Naive thymus-derived CD8-positive, alpha-beta T cell (primary cell): Measurements from ENCODE around the gene ACTG2. TPM values are rescaled to one million over a fixed set of nuclear protein-coding genes. Genes with fewer than 3 reads are reported as not detected.
A peak's percentile ranks its signal among the peaks of the same experiment; 100 is the strongest.

Experiments used
- ATAC-seq, 2 donors: fragments of 150-1000 bp; cut with Tn5 transposase in 1 of 2; sonication (Bioruptor Pico), chemical (Tn5 transposase) in 1 of 2; 1 replicate in 1 of 2; 2 replicates in 1 of 2; pipeline ENCODE4 v1.10.0; 2021; ENCODE audit warnings: mild to moderate bottlenecking in 2 of 2, moderate library complexity in 2 of 2
- POLR2A ChIA-PET: fragments of 350-600 bp; sonication (Branson Sonifier 250); formaldehyde crosslinking; loops from one replicate; lab custom pipeline; 2021; ENCODE audit warnings: antibody characterized with exemption; lab: Charles Lee
- DNase-seq, 10 donors: peaks; one replicate each; pipeline versions ENCODE4 v3.0.0 to v3.0.0-alpha.2; 2020 to 2022
- H3K27ac Mint-ChIP-seq, 10 donors: one replicate each; pipeline ENCODE4 v1.8.0; 2020 to 2022; ENCODE audit warnings: mild to moderate bottlenecking in 10 of 10, mixed read lengths in 10 of 10, moderate library complexity in 4 of 10, inconsistent platforms in 1 of 10
- H3K27me3 Mint-ChIP-seq, 5 donors: one replicate each; pipeline ENCODE4 v1.8.0; 2021 to 2022; ENCODE audit warnings: mixed read lengths in 5 of 5
- H3K36me3 Mint-ChIP-seq, 3 donors: one replicate each; pipeline ENCODE4 v1.8.0; 2020 to 2022; ENCODE audit warnings: mixed read lengths in 3 of 3, mild to moderate bottlenecking in 2 of 3, inconsistent platforms in 1 of 3
- H3K4me1 Mint-ChIP-seq, 4 donors: one replicate each; pipeline ENCODE4 v1.8.0; 2021 to 2022; ENCODE audit warnings: mixed read lengths in 4 of 4
- H3K4me3 Mint-ChIP-seq, 10 donors: one replicate each; pipeline ENCODE4 v1.8.0; 2020 to 2022; ENCODE audit warnings: mild to moderate bottlenecking in 10 of 10, mixed read lengths in 10 of 10, moderate library complexity in 6 of 10, inconsistent platforms in 1 of 10
- H3K9me3 Mint-ChIP-seq, 9 donors: one replicate each; pipeline ENCODE4 v1.8.0; 2020 to 2022; ENCODE audit warnings: mixed read lengths in 9 of 9, mild to moderate bottlenecking in 3 of 9, inconsistent platforms in 1 of 9, moderate library complexity in 1 of 9
- polyA plus RNA-seq, 3 donors: library from polyadenylated mRNA; unstranded; fragments of 300-500 nt; fragmentation: Illumina TruSeq; gene quantifications; one replicate each; pipeline ENCODE4 v1.2.3, GENCODE V29; 2021
- total RNA-seq, 8 experiments: library from RNA in 2 of 8; stranded (reverse) in 2 of 8; gene quantifications; one replicate each; pipeline ENCODE4 v1.2.3 and lab custom pipeline; 2021 to 2026

Gene ACTG2
- total and polyA plus RNA-seq, 5 experiments from 2014 or later: 0.13 TPM; not detected in 4

DNA sequence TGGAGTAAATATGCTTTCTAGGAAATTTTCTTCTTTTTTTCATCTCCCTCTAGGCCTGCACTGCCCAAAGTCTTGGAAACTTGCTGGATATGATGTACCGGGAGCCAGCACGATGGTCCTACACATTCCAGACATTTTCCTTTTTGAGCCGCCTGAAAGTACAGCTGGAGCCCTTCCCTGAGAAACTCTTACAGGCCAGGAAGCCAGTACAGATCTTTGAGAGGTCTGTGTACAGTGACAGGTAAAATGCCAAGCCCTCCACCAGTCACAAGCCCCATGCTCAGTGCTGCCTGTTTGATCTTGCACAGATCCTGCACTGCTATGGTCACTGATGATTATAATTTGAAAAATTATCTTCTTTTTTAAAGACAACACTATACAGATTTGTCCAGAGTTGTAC, 53.9 kb downstream of the ACTG2 start:
- ATAC-seq (peak in 1 of 2 donors; percentile 21), DNase-seq (no peak)
- Mint-ChIP-seq H3K4me3 (peak overlapping the region in 4 of 10 donors; percentile 30 to 60 (median 36)), H3K27me3 (no peaks in the 10 kb centered on the region), H3K4me1 (peaks cover 35 to 85% (median 84%) of the 10 kb centered on the region in 4 donors), H3K9me3 (no peaks in the 10 kb centered on the region), H3K36me3 (peaks cover 7 to 72% (median 23%) of the 10 kb centered on the region in 3 donors), H3K27ac (peak overlapping the region; percentile 61 to 91 (median 82))
- POLR2A ChIA-PET: interaction anchor here (0.7 kb wide), 1 partner anchor 15 kb away, joined by 3 read pairs; no protein-coding TSS in a partner anchor

DNA sequence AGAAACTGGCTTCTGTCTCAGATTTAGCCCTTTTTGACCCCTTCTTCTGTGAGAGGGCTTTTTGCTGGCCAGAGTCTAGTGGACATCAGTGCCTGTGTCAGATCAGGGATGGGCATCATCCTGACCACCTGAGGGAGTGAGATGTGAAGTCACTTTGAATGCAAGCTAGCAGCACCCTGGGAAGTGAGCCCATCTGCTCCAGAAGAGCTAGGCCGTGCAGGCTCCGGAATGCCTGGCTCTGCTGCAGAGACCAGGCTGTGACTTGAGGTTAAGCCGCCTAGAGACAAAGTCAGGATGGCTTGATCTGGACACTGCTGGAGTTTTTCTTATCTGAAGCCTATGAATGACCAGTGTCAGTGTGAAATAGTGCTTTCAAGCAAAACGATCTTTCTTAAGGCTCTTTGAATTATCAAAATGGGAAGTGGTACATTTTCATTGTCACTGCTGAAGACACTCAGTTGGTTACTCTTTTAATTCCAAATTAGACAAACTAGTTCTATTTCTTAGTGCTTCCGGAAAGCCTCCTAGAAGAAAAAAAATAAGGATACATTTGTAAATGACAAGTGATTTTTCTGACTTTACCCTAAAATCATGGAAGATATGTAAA, 54.7 kb downstream of the ACTG2 start:
- H3K4me3 Mint-ChIP-seq: peak overlapping the region in 4 of 10 donors; percentile 9 to 82 (median 38)
- ATAC-seq: no peak

DNA sequence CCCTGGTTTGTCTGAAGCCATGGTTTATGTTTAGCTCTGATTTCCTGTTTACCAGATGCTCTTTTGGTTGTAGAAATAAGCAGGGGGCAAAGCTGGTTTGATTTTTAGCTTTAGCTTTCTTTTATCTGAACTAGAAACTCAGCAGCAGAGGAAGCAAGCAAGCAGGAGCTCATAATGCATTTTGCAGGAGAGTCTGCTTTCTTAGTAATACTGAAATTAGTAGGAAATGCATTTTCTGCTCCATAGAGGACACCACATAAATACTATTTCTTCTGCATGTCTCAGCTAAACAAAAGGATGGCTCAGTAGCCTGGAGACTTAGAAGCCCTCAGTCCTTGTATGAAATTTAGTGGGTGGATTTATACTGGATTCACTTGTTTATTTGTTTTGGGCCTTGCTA, 57.0 kb downstream of the ACTG2 start:
- no peaks in the 10 kb centered on the region for H3K9me3 Mint-ChIP-seq
- H3K27ac Mint-ChIP-seq: peak overlapping the region; percentile 9 to 92 (median 82)
- H3K36me3 Mint-ChIP-seq: peaks cover 12 to 67% (median 34%) of the 10 kb centered on the region in 3 donors
- POLR2A ChIA-PET: interaction anchor here (0.6 to 2.5 kb wide), 7 partner anchors 9 to 30 kb away, joined by 3 to 9 read pairs (median 3); no protein-coding TSS in a partner anchor
- peaks cover 42 to 89% (median 79%) of the 10 kb centered on the region in 4 donors for H3K4me1 Mint-ChIP-seq
- H3K27me3 Mint-ChIP-seq: no peaks in the 10 kb centered on the region
- DNase-seq (no peak), ATAC-seq (no peak)
- H3K4me3 Mint-ChIP-seq: peak overlapping the region in 7 of 10 donors; percentile 20 to 71 (median 43)

More for the DNA sequence above, 54.7 kb downstream of the ACTG2 start:
- POLR2A ChIA-PET: interaction anchor here (0.8 to 2.5 kb wide), 2 partner anchors 20 to 32 kb away, joined by 4 to 9 read pairs; no protein-coding TSS in a partner anchor
- Mint-ChIP-seq H3K36me3 (peaks cover 7 to 72% (median 31%) of the 10 kb centered on the region in 3 donors), H3K27ac (peak overlapping the region in 8 of 10 donors; percentile 8 to 92 (median 81)), H3K27me3 (no peaks in the 10 kb centered on the region), H3K4me1 (peaks cover 42 to 90% (median 87%) of the 10 kb centered on the region in 4 donors), H3K9me3 (no peaks in the 10 kb centered on the region)
- no peak for DNase-seq

DNA sequence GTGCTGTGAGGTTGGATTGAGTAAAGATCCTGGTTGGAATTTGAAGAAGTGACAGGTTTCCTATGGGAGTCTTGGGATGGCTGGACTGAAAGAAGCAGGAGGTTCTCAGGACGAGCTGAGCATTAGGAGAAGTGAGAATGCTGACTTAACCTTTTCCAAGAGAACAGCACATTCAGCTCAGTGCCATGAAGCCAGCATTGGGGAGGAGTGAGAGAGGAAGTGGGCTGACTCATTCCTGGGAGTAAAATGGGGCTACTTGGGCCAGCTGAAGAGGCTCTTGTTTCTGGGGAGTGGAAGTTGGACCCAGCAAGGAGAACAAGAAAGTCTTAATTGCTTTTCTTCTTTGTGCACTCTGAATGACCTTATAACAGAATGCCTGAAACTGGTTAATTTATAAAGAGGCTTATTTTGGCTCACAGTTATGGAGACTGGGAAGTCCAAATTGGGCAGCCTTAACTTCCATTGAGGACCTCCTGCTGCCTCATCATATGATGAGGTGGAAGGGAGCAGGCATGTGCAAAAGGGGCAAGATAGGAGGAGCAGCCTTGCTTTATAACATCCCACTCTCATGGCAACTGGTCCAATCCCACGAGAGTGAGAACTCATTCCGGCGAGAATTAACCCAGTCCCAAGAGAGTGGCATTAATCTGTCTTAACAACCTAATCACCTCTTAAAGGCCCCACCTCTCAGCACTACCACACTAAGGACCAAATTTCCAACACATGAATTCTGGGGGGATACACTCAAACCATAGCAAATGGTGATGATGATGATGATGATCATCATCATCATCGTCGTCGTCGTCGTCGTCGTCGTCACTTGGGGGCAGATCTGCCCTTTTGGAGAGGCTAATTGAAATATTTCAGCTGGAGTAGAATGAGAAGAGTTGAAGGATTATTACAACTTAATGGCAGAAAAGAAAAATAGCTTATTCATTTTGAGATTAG, 60.0 kb downstream of the ACTG2 start:
- POLR2A ChIA-PET: interaction anchor here (0.7 to 0.9 kb wide), 2 partner anchors 18 to 101 kb away, joined by 4 to 6 read pairs; no protein-coding TSS in a partner anchor
- peaks cover 41 to 71% (median 67%) of the 10 kb centered on the region in 4 donors for H3K4me1 Mint-ChIP-seq
- ATAC-seq (no peak), DNase-seq (no peak)
- peaks cover 18 to 75% (median 46%) of the 10 kb centered on the region in 3 donors for H3K36me3 Mint-ChIP-seq
- H3K27ac Mint-ChIP-seq: peak overlapping the region; percentile 15 to 90 (median 76)
- no peaks in the 10 kb centered on the region for H3K27me3 Mint-ChIP-seq
- H3K4me3 Mint-ChIP-seq: no peak overlapping the region
- no peaks in the 10 kb centered on the region for H3K9me3 Mint-ChIP-seq

DNA sequence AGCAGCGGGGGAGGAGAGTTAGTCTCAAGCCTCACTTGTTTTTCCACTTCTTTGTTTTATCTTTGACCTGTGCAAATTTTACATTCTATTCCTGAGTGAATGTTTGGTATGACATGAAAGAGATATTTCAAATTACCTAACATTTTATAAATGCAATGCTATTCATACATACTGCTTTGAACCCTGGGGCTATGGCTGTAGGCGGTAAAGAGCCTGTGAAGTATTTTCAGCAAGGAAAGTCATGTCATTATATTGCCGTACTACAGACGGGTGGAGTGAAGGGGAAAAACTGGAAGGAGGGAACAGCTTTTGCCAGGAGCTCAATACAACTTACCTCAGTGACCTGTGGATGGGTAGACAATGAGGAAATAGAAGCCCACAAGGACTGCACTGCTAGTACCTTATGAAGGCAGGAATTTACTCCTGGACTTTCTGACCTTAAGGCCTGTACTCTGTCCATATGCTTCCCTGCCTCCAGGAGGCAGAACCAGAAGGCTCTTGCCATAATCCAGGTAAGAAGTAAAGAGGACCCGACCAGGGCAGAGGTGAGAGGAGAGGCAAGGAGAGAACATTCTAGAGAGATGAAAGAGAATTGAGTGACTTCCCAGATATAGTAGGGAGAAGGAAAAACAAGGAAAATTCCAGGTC, 63.5 kb downstream of the ACTG2 start:
- POLR2A ChIA-PET: interaction anchor here (1.0 to 1.4 kb wide), 2 partner anchors 10 to 15 kb away, joined by 3 read pairs; no protein-coding TSS in a partner anchor
- H3K4me3 Mint-ChIP-seq: peak overlapping the region in 1 of 10 donors; percentile 26
- H3K9me3 Mint-ChIP-seq: no peaks in the 10 kb centered on the region
- peaks cover 25 to 81% (median 52%) of the 10 kb centered on the region in 3 donors for H3K36me3 Mint-ChIP-seq
- ATAC-seq: no peak
- no peaks in the 10 kb centered on the region for H3K27me3 Mint-ChIP-seq
- peak overlapping the region in 1 of 10 donors; percentile 89 for H3K27ac Mint-ChIP-seq
- DNase-seq: no peak
- H3K4me1 Mint-ChIP-seq: peaks cover 29 to 47% (median 38%) of the 10 kb centered on the region in 4 donors

DNA sequence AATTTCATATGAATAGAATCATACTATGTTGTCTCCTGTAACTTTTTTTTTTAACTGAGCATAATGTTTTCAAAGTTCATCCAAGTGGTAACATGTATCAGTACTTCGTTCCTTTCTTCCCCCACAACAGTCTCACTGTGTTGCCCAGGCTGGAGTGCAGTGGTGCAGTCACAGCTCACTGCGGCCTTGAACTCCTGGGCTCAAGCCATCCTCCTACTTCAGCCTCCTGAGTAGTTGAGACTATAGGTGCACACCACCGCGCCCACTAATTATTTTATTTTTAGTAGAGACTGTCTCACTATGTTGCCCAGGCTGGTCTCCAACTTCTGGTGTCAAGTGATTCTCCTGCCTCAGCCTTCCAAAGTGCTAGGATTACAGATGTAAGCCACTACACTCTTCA, 68.5 kb downstream of the ACTG2 start:
- Mint-ChIP-seq H3K27ac (peak overlapping the region in 2 of 10 donors; percentile 3 to 37), H3K4me3 (no peak overlapping the region), H3K4me1 (peaks cover 19 to 41% (median 32%) of the 10 kb centered on the region in 4 donors), H3K9me3 (peaks cover 0 to 9% (median 0%) of the 10 kb centered on the region in 9 donors), H3K27me3 (no peaks in the 10 kb centered on the region), H3K36me3 (peaks cover 17 to 43% (median 26%) of the 10 kb centered on the region in 3 donors)
- no peak for ATAC-seq
- no peak for DNase-seq
- POLR2A ChIA-PET: no interaction called here

DNA sequence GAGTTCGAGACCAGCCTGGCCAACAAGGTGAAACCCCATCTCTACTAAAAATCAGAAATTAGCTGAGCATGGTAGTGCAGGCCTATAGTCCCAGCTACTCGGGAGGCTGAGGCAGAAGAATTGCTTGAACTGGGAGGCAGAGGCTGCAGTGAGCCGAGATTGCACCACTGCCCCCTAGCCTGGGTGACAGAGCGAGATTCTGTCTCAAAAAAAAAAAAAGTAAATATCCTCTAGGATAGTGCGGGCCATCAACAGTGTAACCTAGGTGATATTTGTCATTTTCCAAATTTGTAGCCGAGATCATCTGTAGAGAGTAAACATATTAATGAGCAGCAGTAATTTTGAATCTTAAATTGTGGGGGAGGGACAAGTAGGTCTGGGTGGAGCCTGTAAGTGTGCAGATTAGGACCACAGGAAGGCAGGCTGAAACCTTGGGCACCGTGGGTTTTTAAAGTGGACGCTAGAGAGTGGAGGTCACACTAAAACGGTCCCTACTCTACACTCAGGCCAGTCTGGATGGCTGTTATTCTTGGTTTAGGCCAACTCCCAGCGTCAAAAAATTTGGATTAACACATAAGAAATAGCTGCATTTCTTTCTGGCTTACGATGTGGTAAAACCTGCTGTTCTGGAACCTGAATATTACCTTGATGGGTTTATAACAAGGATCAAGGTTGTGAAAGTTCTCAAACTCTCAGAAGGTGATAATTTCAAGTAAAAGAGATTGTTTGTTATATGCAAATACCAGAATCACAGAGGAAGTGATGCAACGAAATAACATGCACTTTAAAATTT, 69.2 kb downstream of the ACTG2 start:
- DNase-seq (no peak), ATAC-seq (no peak)
- H3K27me3 Mint-ChIP-seq: no peaks in the 10 kb centered on the region
- POLR2A ChIA-PET: no interaction called here
- peaks cover 11 to 35% (median 21%) of the 10 kb centered on the region in 3 donors for H3K36me3 Mint-ChIP-seq
- H3K4me1 Mint-ChIP-seq: peaks cover 16 to 38% (median 28%) of the 10 kb centered on the region in 4 donors
- peaks cover 0 to 9% (median 0%) of the 10 kb centered on the region in 9 donors for H3K9me3 Mint-ChIP-seq
- no peak overlapping the region for H3K4me3 Mint-ChIP-seq
- no peak overlapping the region for H3K27ac Mint-ChIP-seq

DNA sequence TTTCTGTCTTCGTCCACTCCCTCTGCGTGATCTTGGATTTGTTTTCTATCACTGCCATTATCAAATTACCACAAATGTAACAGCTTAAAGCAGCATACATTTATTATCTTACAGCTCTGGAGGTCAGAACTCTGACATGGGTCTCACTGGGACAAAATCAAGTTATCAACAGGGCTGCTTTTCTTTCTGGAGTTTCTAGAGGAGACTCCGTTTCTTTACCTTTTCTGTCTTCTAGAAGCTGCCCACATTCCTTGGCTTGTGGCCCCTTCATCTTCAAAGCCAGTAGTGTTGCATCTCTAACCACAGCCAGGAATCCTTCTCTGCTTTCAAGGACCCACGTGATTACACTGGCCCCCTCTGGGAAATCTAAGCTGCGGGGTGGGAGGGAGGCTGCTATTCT, 70.0 kb downstream of the ACTG2 start:
- Mint-ChIP-seq H3K27me3 (no peaks in the 10 kb centered on the region), H3K36me3 (peaks cover 11 to 27% (median 20%) of the 10 kb centered on the region in 3 donors), H3K4me1 (peaks cover 23 to 39% (median 30%) of the 10 kb centered on the region in 4 donors), H3K4me3 (no peak overlapping the region), H3K9me3 (peaks cover 0 to 9% (median 0%) of the 10 kb centered on the region in 9 donors), H3K27ac (peak overlapping the region in 4 of 10 donors; percentile 7 to 44 (median 22))
- DNase-seq (no peak), ATAC-seq (no peak)
- POLR2A ChIA-PET: interaction anchor here (0.6 to 0.7 kb wide), 2 partner anchors 24 to 158 kb away, joined by 4 to 6 read pairs; no protein-coding TSS in a partner anchor

DNA sequence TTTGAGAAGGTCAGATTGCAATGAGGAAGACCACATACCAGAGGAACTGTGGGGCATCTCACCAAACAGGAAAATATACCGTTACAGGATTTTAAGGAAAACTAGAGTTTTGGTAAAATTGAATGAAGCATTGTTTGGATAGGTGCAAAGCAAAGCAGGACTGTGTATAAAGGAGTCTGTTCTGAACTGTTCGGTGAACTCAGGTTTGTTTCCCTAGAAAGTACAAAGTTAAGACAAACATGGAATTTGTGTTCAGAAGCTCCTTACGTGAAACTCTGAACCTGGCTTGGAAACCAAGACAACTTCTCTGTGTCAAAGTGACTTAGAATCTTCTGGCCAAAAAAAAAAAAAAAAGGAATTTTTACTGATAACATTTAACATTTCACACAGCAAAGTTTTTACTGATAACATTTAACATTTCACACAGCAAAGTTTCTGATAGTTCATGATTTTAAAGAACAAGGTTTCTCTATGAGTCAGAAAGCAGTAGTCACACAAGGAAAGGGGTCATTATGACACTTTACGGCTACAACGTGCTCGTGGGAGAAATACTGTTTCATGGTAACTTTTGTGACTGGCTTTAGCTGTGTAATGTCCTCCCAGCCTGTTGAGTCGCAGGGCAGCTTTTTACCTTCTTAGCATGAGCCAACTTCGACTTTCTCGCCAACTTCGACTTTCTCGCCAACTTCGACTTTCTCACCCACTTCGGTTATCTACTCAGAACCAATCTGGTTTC, 70.7 kb downstream of the ACTG2 start:
- Mint-ChIP-seq H3K27me3 (no peaks in the 10 kb centered on the region), H3K4me3 (no peak overlapping the region), H3K27ac (peak overlapping the region in 7 of 10 donors; percentile 16 to 72 (median 45)), H3K4me1 (peaks cover 28 to 41% (median 33%) of the 10 kb centered on the region in 4 donors), H3K9me3 (peaks cover 0 to 9% (median 0%) of the 10 kb centered on the region in 9 donors), H3K36me3 (peaks cover 6 to 20% (median 16%) of the 10 kb centered on the region in 3 donors)
- POLR2A ChIA-PET: interaction anchor here (0.6 to 0.7 kb wide), 3 partner anchors 23 to 157 kb away, joined by 3 to 6 read pairs (median 4); no protein-coding TSS in a partner anchor
- ATAC-seq: no peak
- no peak for DNase-seq

DNA sequence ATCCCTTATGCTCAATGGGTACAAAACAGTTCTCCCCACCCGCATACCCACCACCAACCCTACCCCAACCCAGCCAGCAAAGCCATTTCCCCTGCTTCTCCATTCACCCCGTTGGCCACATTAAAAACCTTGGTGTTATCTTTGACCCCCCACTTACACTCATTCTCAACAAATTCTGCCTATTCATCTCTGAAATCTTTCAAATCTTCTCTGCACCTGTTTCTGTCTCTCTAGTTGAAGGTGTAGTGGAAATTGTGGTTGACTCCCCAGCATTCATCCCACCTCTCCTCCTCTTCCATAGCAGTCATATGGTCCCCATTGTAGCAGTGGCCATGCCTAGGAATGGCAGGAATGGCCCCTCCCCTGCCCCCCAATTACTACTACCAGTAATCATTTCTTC, 71.4 kb downstream of the ACTG2 start:
- DNase-seq (no peak), ATAC-seq (no peak)
- Mint-ChIP-seq H3K4me3 (peak overlapping the region in 2 of 10 donors; percentile 30 to 40), H3K27me3 (no peaks in the 10 kb centered on the region), H3K4me1 (peaks cover 30 to 42% (median 38%) of the 10 kb centered on the region in 4 donors), H3K27ac (peak overlapping the region in 7 of 10 donors; percentile 7 to 72 (median 16)), H3K36me3 (peaks cover 0 to 13% (median 9%) of the 10 kb centered on the region in 3 donors), H3K9me3 (peaks cover 0 to 9% (median 0%) of the 10 kb centered on the region in 9 donors)
- POLR2A ChIA-PET: interaction anchor here (0.7 kb wide), 1 partner anchor 34 kb away, joined by 3 read pairs; no protein-coding TSS in a partner anchor
